ENCODE data around the gene LGALS12.
"Not testable (repeated sequence)": the region's sequence is repeated elsewhere in the genome, so short reads cannot be mapped to it uniquely, and the experiment has no call there.

The LGALS12 gene

GRCh38 chr11:63532799-63533475 is 27.1 kb downstream of the LGALS12 start:
- no peak for DNase-seq (ENCODE audit: low read depth in 2 of 2)

GRCh38 chr11:63534076-63534475 is 28.2 kb downstream of the LGALS12 start:
- no peak for DNase-seq (ENCODE audit: low read depth in 2 of 2)

- no peak for DNase-seq (ENCODE audit: low read depth in 2 of 2)
Observed at GRCh38 chr11:63534895-63535461, 29.1 kb downstream of the LGALS12 start.

GRCh38 chr11:63535734-63536133 is 29.9 kb downstream of the LGALS12 start:
- DNase-seq (ENCODE audit: low read depth in 2 of 2): no peak

GRCh38 chr11:63536669-63537292 is 30.9 kb downstream of the LGALS12 start, which contains the start of gene PLAAT4:
TSS of gene PLAAT4 (plus strand) at chr11:63536808. CDS start at chr11:63536869, 61 bp downstream.
- DNase-seq (ENCODE audit: low read depth in 2 of 2): peak; percentile 7 to 25

GRCh38 chr11:63537293-63538101 is 31.6 kb downstream of the LGALS12 start:
- DNase-seq (ENCODE audit: low read depth in 2 of 2): no peak

- not testable (repeated sequence) for DNase-seq (ENCODE audit: low read depth in 2 of 2)
Observed at GRCh38 chr11:63542506-63542905, 36.6 kb downstream of the LGALS12 start.

- DNase-seq (ENCODE audit: low read depth in 2 of 2): no peak
Observed at GRCh38 chr11:63543711-63544110, 37.8 kb downstream of the LGALS12 start.

- DNase-seq (ENCODE audit: low read depth in 2 of 2): no peak
Observed at GRCh38 chr11:63547061-63547460, 41.2 kb downstream of the LGALS12 start.

GRCh38 chr11:63548178-63548577 is 42.3 kb downstream of the LGALS12 start:
- no peak for DNase-seq (ENCODE audit: low read depth in 2 of 2)

GRCh38 chr11:63549411-63549810 is 43.5 kb downstream of the LGALS12 start:
- DNase-seq (ENCODE audit: low read depth in 2 of 2): no peak

- not testable (repeated sequence) for DNase-seq (ENCODE audit: low read depth in 2 of 2)
Observed at GRCh38 chr11:63550156-63550700, 44.3 kb downstream of the LGALS12 start.

GRCh38 chr11:63551091-63551888 is 45.4 kb downstream of the LGALS12 start:
- DNase-seq (ENCODE audit: low read depth in 2 of 2): no peak

- no peak for DNase-seq (ENCODE audit: low read depth in 2 of 2)
Observed at GRCh38 chr11:63551889-63552266, 46.0 kb downstream of the LGALS12 start.

- no peak for DNase-seq (ENCODE audit: low read depth in 2 of 2)
Observed at GRCh38 chr11:63552921-63553320, 47.0 kb downstream of the LGALS12 start.

- DNase-seq (ENCODE audit: low read depth in 2 of 2): peak in 1 of 2 donors; percentile 29
Observed at GRCh38 chr11:63553759-63554158, 47.9 kb downstream of the LGALS12 start.

GRCh38 chr11:63554877-63555223 is 49.0 kb downstream of the LGALS12 start:
- DNase-seq (ENCODE audit: low read depth in 2 of 2): no peak

GRCh38 chr11:63556404-63557013 is 50.6 kb downstream of the LGALS12 start:
- no peak for DNase-seq (ENCODE audit: low read depth in 2 of 2)

GRCh38 chr11:63557570-63557969 is 51.7 kb downstream of the LGALS12 start:
- no peak for DNase-seq (ENCODE audit: low read depth in 2 of 2)

GRCh38 chr11:63558459-63559157 is 52.7 kb downstream of the LGALS12 start:
- no peak for DNase-seq (ENCODE audit: low read depth in 2 of 2)

Measured in stimulated activated CD4-positive, alpha-beta T cell treated with anti-CD3 and anti-CD28 coated beads, Interleukin-1b, Interleukin-23, amount 100 ng/mL, for 4 hours (primary cell).